NCI-H446 treated with DMSO at 0.1 percent for 48 hours (cell line): ENCODE results near the gene CYBB.

Experiments
- DNase-seq: peaks from one replicate; lab custom pipeline; 2025; lab: John Stamatoyannopoulos, UW

CYBB gene

GRCh38 chrX:37786624-37787422 lies 7.0 kb downstream of the CYBB start:
- DNase-seq, result no peak

GRCh38 chrX:37787423-37787869 lies 7.6 kb downstream of the CYBB start:
- no peak for DNase-seq

GRCh38 chrX:37796310-37796709 lies 16.5 kb downstream of the CYBB start:
- DNase-seq, result no peak

DNA sequence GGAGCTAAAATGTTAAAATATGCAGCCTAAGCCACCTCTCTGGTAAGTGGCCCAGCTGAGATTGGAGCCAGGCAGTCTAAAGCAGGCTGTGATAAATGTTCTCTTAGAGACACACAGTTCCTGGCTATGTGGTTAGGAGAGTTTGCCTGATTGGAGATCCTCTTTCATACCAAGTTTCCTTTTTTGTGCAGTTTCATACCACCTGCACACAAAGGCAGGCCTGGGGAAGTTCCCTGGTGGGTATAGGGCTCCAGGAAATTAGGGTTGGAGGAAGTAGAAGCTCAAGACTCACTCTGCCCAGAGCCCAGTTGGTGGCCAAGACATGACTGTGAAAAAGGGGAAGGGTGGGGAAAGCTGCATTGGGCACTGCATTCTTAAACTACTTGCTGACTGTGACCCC lies 16.9 kb downstream of the CYBB start:
- no peak for DNase-seq

- no peak for DNase-seq
Observed at GRCh38 chrX:37799936-37800335, 20.1 kb downstream of the CYBB start.

GRCh38 chrX:37800717-37801116 lies 20.9 kb downstream of the CYBB start:
- DNase-seq, result no peak

- DNase-seq, result no peak
Observed at GRCh38 chrX:37802028-37802427, 22.2 kb downstream of the CYBB start.

- no peak for DNase-seq
Observed at GRCh38 chrX:37803057-37803456, 23.2 kb downstream of the CYBB start.

DNA sequence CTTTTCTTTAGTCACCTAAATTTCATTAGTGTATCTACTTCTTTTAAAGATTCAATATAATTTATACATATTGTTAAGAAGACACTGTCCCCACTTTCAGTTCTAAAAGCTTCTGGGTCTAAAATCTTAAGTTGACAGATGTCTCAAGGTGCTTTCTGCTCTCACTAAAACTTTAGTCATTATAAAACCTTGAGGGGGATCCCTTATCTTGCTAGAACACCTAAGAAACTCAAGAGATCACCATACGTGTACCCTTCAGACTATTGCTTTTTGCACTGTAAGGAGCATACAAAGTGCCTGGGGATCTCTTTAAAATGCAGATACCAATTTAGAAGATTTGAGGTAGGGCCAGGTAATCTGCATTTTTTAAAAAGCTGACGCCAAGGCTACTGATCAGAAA lies 30.1 kb downstream of the CYBB start:
- DNase-seq, result no peak

DNA sequence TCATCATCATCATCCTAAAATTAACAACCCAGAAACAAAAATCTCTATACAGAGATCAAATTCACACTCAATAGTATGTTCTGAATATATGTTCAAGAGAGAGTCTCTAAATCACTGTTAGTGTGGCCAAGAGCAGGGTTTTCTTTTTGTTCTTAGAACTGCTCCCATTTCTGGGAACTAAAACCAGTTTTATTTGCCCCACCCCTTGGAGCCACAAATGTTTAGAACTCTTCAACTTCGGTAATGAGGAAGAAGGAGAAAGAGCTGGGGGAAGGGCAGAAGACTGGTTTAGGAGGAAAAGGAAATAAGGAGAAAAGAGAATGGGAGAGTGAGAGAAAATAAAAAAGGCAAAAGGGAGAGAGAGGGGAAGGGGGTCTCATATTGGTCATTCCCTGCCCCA lies 32.3 kb downstream of the CYBB start:
- no peak for DNase-seq

- DNase-seq, result no peak
Observed at GRCh38 chrX:37813570-37813969, 33.7 kb downstream of the CYBB start.

GRCh38 chrX:37815366-37815765 lies 35.5 kb downstream of the CYBB start:
- DNase-seq, result no peak

GRCh38 chrX:37816766-37817165 lies 36.9 kb downstream of the CYBB start:
- no peak for DNase-seq

DNA sequence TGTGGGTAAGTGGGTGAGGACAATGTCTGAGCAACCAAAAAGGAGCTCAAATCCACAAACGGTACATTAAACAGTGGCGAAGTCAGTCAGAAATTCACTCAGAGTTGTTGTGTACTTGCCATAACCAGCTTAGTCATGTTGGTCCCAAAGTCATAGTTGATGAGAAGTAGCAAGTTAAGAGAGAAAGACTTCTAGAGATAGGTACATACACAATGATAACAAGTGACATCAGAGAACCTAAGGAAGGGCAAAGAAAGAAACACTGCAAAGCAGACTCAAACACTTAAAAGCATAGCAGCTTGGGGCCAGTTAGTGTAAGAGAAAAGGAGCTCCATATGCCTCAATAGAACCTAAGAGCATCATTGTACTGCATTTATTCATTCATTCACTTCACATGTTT lies 37.3 kb downstream of the CYBB start:
- no peak for DNase-seq

DNA sequence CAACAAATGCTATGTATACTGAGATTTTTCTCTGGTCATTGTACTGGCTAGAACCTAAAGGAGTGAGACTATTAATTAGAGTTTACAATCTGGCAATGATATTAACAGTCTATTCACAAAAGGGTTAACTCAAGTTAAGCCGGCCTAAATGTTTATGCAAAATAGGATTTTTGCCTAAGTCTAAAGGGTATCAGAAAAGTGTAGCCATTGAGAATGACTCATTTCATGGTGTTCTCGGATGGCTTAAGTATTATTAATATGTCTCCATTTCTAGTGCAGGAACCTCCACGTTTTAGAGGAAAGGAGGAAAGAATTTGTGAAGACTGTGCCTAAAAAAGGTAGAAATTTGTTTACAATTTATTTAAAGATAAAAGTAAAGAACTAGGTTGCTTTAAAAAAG lies 37.7 kb downstream of the CYBB start:
- no peak for DNase-seq

- DNase-seq, result no peak
Observed at GRCh38 chrX:37818031-37818430, 38.2 kb downstream of the CYBB start.

DNA sequence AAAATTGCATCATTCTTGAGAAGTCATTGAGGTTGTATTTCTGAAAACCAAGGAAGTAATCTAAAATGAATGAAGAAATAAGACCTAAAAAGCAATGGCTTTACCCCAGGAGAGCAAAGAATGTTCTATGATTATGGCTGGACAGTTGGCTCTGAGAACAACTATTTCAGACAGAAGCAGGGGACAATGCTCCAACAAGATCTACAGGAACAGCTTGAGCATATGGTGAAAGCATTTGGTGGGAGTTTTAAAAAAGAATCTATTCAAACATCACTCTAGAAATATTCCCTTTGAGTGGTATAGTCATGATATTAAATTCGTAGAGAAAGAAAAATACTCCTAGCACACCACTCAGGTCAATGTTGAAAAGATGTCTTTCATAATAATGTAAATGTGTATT lies 40.8 kb downstream of the CYBB start:
- DNase-seq, result no peak

- DNase-seq, result no peak
Observed at GRCh38 chrX:37824491-37825214, 44.8 kb downstream of the CYBB start.

- no peak for DNase-seq
Observed at GRCh38 chrX:37825215-37825842, 45.5 kb downstream of the CYBB start.

DNA sequence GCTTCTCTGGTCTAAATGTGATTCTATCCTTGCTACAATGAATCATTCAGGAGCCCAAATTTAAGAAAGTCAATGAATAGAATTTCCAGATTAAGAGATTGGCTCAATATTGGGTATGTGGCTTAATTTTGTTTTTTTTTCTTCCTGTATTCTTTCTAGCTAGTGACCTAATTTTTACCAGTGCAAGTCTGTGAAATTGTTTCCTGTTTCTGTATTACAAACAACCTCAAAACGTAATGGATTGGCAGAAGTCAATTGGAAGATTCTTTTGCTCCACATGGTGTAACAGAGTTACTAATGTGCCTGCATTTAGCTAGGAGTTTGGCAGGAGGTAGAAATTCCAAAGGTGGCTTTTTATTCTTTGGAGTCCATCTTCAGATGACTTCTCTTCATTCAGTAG lies 49.9 kb downstream of the CYBB start:
- DNase-seq, result no peak

- DNase-seq, result no peak
Observed at GRCh38 chrX:37830371-37830770, 50.5 kb downstream of the CYBB start.

- no peak for DNase-seq
Observed at GRCh38 chrX:37834937-37835336, 55.1 kb downstream of the CYBB start.

DNA sequence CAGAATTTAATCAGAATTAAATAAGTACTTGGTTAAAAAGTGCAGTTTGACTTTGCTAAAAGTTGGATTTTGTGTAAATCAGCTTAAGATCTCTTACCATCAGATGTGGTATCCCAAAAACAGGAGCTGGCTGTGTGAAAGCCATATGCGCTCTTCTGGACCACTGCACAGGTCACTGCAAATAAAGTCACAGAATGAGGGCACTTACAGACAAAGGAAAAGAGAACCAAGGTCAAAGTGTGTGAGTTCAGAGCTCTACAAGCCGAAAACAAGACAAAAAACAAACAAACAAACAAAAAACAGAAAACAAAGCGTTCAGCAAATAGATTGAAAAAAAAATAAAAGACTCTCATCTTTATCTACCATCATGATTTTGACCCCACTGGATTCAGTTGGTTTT lies 61.1 kb downstream of the CYBB start:
- DNase-seq, result no peak
